Kidney (tissue), 14 donors: ENCODE data around the gene TNRC18. TPM values are rescaled to one million over a fixed set of nuclear protein-coding genes. Genes with fewer than 3 reads are reported as not detected.

Experiments used
- DNase-seq, 5 donors: peaks; one replicate each; pipeline ENCODE4 v3.0.0-alpha.2; 2013 to 2020
- FAIRE-seq: peaks from 2 replicates; lab custom pipeline; 2012; peaks lifted over from hg19 to GRCh38; lab: Jason Lieb, UNC
- H3K27ac ChIP-seq, 2 donors: one replicate each; pipeline ENCODE4 v1.7.0; 2013; ENCODE audit warnings: low read depth in 2 of 2, low read length in 2 of 2, inconsistent platforms in 1 of 2
- H3K27me3 ChIP-seq: one replicate; pipeline ENCODE4 v1.7.1; 2013; ENCODE audit warnings: low read length, inconsistent platforms; ENCODE audit not compliant: control insufficient read depth, insufficient read depth
- H3K36me3 ChIP-seq, 3 donors: one replicate each; pipeline versions ENCODE4 v1.7.0 to v1.7.1; 2013; ENCODE audit warnings: low read length in 3 of 3, control low read depth in 1 of 3, inconsistent platforms in 1 of 3; ENCODE audit not compliant: insufficient read depth in 3 of 3, control insufficient read depth in 2 of 3
- H3K4me1 ChIP-seq, 3 donors: one replicate each; pipeline versions ENCODE4 v1.7.0 to v1.7.1; 2013; ENCODE audit warnings: low read length in 3 of 3, inconsistent platforms in 1 of 3, low read depth in 1 of 3; ENCODE audit not compliant: control insufficient read depth in 2 of 3, insufficient read depth in 2 of 3
- H3K4me3 ChIP-seq, 3 donors: one replicate each; pipeline versions ENCODE4 v1.7.0 to v1.8.1; 2013; ENCODE audit warnings: low read length in 3 of 3, control low read depth in 1 of 3, inconsistent platforms in 1 of 3
- H3K9ac ChIP-seq, 3 donors: one replicate each; pipeline versions ENCODE4 v1.7.0 to v1.7.1; 2013; ENCODE audit warnings: low read length in 3 of 3, control low read depth in 1 of 3, inconsistent platforms in 1 of 3
- H3K9me3 ChIP-seq, 3 donors: one replicate each; pipeline versions ENCODE4 v1.7.0 to v1.7.1; 2013; ENCODE audit warnings: low read length in 3 of 3, control low read depth in 1 of 3, inconsistent platforms in 1 of 3; ENCODE audit not compliant: control insufficient read depth in 2 of 3, insufficient read depth in 1 of 3
- CTCF ChIP-seq: IDR thresholded peaks from 3 replicates; pipeline ENCODE4 v1.5.1; 2012; ENCODE audit warnings: mild to moderate bottlenecking, moderate library complexity, borderline replicate concordance; ENCODE audit not compliant: insufficient read depth; ENCODE audit errors: extremely low read depth
- intact Hi-C: fragments of 100-400 bp; cut with DNase I; formaldehyde crosslinking; loops from one replicate; pipeline ENCODE4 v1.11.1; 2022
- polyA plus RNA-seq: library from polyadenylated mRNA; stranded (reverse); fragments of 350-450 nt; fragmentation: Illumina TruSeq; extraction: RNeasy Lipid Tissue Mini Kit (QIAGEN cat#74804); gene quantifications from one replicate; pipeline ENCODE4 v1.2.3, GENCODE V29; 2014; ENCODE audit warnings: low read depth, low replicate concordance; ENCODE audit not compliant: insufficient read depth
- total RNA-seq: library from RNA; stranded (reverse); fragmentation: NEBNext Ultra II Directional; extraction: Animal tissue kit (Norgen Biotek cat#: 25700); gene quantifications from one replicate; pipeline ENCODE4 v1.2.1, GENCODE V29; 2021
- donor health status: control.
- donor health status: control.
- donor health status: control.
- donor health status: control.
- donor health status: control.
- donor health status: DM: yes; HTN: yes; CAD: no.
- donor health status: Normal renal cell carcinoma (clear cell type).

The TNRC18 gene
- total and polyA plus RNA-seq, 2 donors from 2014 or later: 12.5 to 125 TPM

GRCh38 chr7:5390918-5391317, 32.7 kb downstream of the TNRC18 start:
- no peak overlapping the region for H3K27ac ChIP-seq
- no peak overlapping the region for H3K9ac ChIP-seq
- FAIRE-seq: no peak
- peaks cover 2 to 32% (median 8%) of the 10 kb centered on the region in 3 donors for H3K36me3 ChIP-seq
- no peaks in the 10 kb centered on the region for H3K4me1 ChIP-seq
- intact Hi-C loops: no loop called here
- H3K4me3 ChIP-seq: no peak overlapping the region
- DNase-seq: no peak
- H3K9me3 ChIP-seq: no peaks in the 10 kb centered on the region
- TF ChIP-seq CTCF: no peak
- H3K27me3 ChIP-seq: no peaks in the 10 kb centered on the region

DNA sequence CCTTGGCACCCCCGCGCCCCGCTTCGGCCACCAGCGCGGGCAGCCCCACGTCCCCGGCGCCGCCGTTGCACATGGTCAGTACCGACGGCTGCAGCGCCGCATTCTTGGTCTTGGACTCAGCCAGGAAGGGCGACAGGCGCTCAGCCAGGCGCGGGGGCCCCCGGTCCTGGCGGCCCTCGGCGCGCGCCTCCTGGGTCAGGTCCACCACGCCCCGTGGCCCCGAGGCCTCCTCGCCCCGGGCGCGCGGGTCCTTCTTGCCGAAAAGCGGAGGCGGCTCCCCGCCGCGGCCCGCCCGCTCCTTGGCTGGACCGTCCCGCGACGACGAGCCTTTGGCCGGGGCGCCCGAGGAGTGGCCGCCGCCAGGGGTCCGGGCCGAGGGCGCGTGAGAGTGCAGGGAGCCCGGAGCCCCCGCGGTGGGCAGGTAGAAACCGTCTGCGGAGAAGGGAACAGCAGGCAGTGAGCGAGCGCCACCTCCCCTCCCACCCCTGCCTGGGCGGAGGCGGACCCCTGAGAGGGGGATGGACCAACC, 34.7 kb downstream of the TNRC18 start:
- FAIRE-seq (no peak), DNase-seq (no peak)
- Histone ChIP-seq H3K4me3 (no peak overlapping the region), H3K27me3 (no peaks in the 10 kb centered on the region), H3K27ac (no peak overlapping the region), H3K36me3 (peaks cover 2 to 30% (median 8%) of the 10 kb centered on the region in 3 donors), H3K4me1 (peaks cover 0 to 8% (median 0%) of the 10 kb centered on the region in 3 donors), H3K9ac (no peak overlapping the region), H3K9me3 (no peaks in the 10 kb centered on the region)
- no peak for TF ChIP-seq CTCF
- intact Hi-C loops: no loop called here

DNA sequence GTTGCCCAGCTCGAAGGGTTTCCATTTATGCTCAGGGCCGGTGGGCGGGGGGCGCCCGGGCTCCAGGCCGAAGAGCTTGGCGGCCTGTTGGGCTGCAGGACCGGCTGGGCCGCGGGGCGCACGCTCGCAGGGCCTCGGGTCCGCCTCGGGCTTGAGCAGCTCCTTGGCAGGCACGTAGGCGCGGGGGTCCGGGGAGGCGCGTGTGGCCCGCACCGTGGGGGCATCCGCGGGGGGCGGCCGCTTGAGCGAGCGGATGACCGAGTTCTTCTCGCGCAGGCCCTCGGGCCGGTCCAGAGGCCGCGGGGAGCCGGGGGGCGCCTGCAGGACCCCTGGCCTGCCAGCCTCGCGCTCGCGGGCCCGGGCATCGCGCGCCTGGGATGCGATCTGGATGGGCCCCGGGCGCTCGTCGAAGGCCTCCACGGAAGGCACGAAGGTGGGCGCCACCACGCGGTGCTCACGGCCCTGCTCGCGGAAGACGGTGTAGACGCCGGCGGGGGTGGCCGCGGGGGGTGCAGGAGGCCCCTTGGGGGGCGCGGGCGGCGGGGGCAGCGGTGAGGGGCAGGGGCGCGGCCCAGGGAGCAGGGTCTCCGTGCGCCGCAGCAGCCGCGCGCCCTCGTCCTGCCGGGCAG, 35.2 kb downstream of the TNRC18 start:
- no peaks in the 10 kb centered on the region for H3K9me3 ChIP-seq
- H3K27ac ChIP-seq: no peak overlapping the region
- peaks cover 0 to 10% (median 0%) of the 10 kb centered on the region in 3 donors for H3K4me1 ChIP-seq
- H3K4me3 ChIP-seq: no peak overlapping the region
- H3K9ac ChIP-seq: no peak overlapping the region
- no peak for TF ChIP-seq CTCF
- no peak for FAIRE-seq
- no peaks in the 10 kb centered on the region for H3K27me3 ChIP-seq
- intact Hi-C loops: no loop called here
- H3K36me3 ChIP-seq: peaks cover 2 to 25% (median 8%) of the 10 kb centered on the region in 3 donors
- no peak for DNase-seq
